SK-N-SH (cell line): ENCODE results near the gene LRRC38. TPM values are rescaled to one million over a fixed set of nuclear protein-coding genes. Genes with fewer than 3 reads are reported as not detected.

Experiments
- CTCF ChIA-PET: fragments of 300-600, 350-600 bp; formaldehyde crosslinking; extraction: SDS; loops from one replicate; lab custom pipeline; 2021; lab: Yijun Ruan, JAX
- POLR2A ChIA-PET: fragments of 350-600 bp; sonication (Branson Sonifier 250); formaldehyde crosslinking; extraction: SDS; loops from one replicate; lab custom pipeline; 2020; ENCODE audit warnings: antibody characterized with exemption, inconsistent platforms; lab: Yijun Ruan, JAX
- DNase-seq: peaks from one replicate; pipeline ENCODE4 v3.0.0; 2012
- H2AFZ ChIP-seq: fragments of 200-600 bp; sonication (generic); 2 replicates; pipeline ENCODE4 v1.8.1; 2016; ENCODE audit warnings: antibody characterized with exemption, mild to moderate bottlenecking, low read depth
- H3F3A ChIP-seq: fragments of 200-600 bp; sonication (generic); replicated peaks from 2 replicates; pipeline ENCODE3; 2016; ENCODE audit warnings: antibody characterized with exemption, mild to moderate bottlenecking; ENCODE audit not compliant: insufficient read depth
- H3K27ac ChIP-seq, 2 experiments: fragments of 200-500 bp in 1 of 2; fragments of 200-600 bp in 1 of 2; sonication (Bioruptor generic) in 1 of 2; sonication (generic), shearing (Covaris generic) in 1 of 2; 2 replicates each; pipeline versions ENCODE4 v1.5.1 to v1.6.1; 2014 to 2016; ENCODE audit warnings: low read depth in 2 of 2, inconsistent platforms in 1 of 2, low read length in 1 of 2, mild to moderate bottlenecking in 1 of 2, mixed read lengths in 1 of 2
- H3K27me3 ChIP-seq: fragments of 200-600 bp; sonication (generic), shearing (Covaris generic); 2 replicates; pipeline ENCODE4 v1.6.1; 2016; ENCODE audit warnings: mixed run types; ENCODE audit not compliant: insufficient read depth
- H3K36me3 ChIP-seq, 2 experiments: fragments of 200-500 bp in 1 of 2; fragments of 200-600 bp in 1 of 2; sonication (Bioruptor generic) in 1 of 2; sonication (generic) in 1 of 2; replicated peaks in 1 of 2; 2 replicates each; pipeline versions ENCODE3 to v1.5.1; 2014 to 2016; ENCODE audit warnings: low read length in 1 of 2, mild to moderate bottlenecking in 1 of 2; ENCODE audit not compliant: insufficient read depth in 2 of 2, control insufficient read depth in 1 of 2
- H3K4me1 ChIP-seq, 2 experiments: fragments of 200-500 bp in 1 of 2; fragments of 200-600 bp in 1 of 2; sonication (Bioruptor generic) in 1 of 2; sonication (generic), shearing (Covaris generic) in 1 of 2; 2 replicates each; pipeline versions ENCODE4 v1.5.1 to v1.6.1; 2014 to 2016; ENCODE audit warnings: low read depth in 1 of 2, low read length in 1 of 2, mixed run types in 1 of 2; ENCODE audit not compliant: insufficient read depth in 2 of 2, control insufficient read depth in 1 of 2
- H3K4me2 ChIP-seq: fragments of 200-600 bp; sonication (generic), shearing (Covaris generic); 2 replicates; pipeline ENCODE4 v1.6.1; 2017; ENCODE audit warnings: mixed run types
- H3K4me3 ChIP-seq, 2 experiments: fragments of 200-500 bp in 1 of 2; fragments of 200-600 bp in 1 of 2; sonication (Bioruptor generic) in 1 of 2; sonication (generic), shearing (Covaris generic) in 1 of 2; 2 replicates each; pipeline versions ENCODE4 v1.5.1 to v1.8.1; 2014 to 2016; ENCODE audit warnings: low read depth in 2 of 2, inconsistent platforms in 1 of 2, low read length in 1 of 2, mild to moderate bottlenecking in 1 of 2, mixed read lengths in 1 of 2, moderate library complexity in 1 of 2
- H3K79me2 ChIP-seq: fragments of 200-600 bp; sonication (generic); 2 replicates; pipeline ENCODE4 v1.8.1; 2017; ENCODE audit warnings: mild to moderate bottlenecking; ENCODE audit not compliant: insufficient read depth
- H3K9ac ChIP-seq: fragments of 200-600 bp; sonication (generic); 2 replicates; pipeline ENCODE4 v1.6.1; 2017; ENCODE audit warnings: mixed run types
- H3K9me2 ChIP-seq: fragments of 200-600 bp; sonication (generic); 2 replicates; pipeline ENCODE4 v1.6.1; 2017; ENCODE audit warnings: mixed run types
- H3K9me3 ChIP-seq: fragments of 200-600 bp; sonication (generic); 2 replicates; pipeline ENCODE4 v1.6.1; 2017; ENCODE audit warnings: mixed run types, mild to moderate bottlenecking, moderate library complexity
- H4K20me1 ChIP-seq: fragments of 200-600 bp; sonication (generic); 2 replicates; pipeline ENCODE4 v1.6.1; 2017; ENCODE audit warnings: mild to moderate bottlenecking, mixed run types; ENCODE audit not compliant: insufficient read depth
- ELF1 ChIP-seq: IDR thresholded peaks from 2 replicates; pipeline ENCODE4 v1.4.0; 2012
- FOXJ3 ChIP-seq: sonication (generic); formaldehyde crosslinking; IDR thresholded peaks from 2 replicates; pipeline ENCODE4 v1.5.1; 2020; ENCODE audit warnings: mild to moderate bottlenecking, missing genetic modification reagents
- FOXM1 ChIP-seq: IDR thresholded peaks from 2 replicates; pipeline ENCODE4 v1.4.0; 2012; ENCODE audit warnings: low read depth, mild to moderate bottlenecking
- GATA2 ChIP-seq: sonication (generic); formaldehyde crosslinking; IDR thresholded peaks from 2 replicates; pipeline ENCODE4 v1.5.0; 2020; ENCODE audit warnings: mild to moderate bottlenecking, missing genetic modification reagents
- MEF2A ChIP-seq: IDR thresholded peaks from 2 replicates; pipeline ENCODE4 v1.4.0; 2012; ENCODE audit warnings: low read depth, borderline replicate concordance
- NRF1 ChIP-seq: IDR thresholded peaks from 2 replicates; pipeline ENCODE4 v1.6.1; 2012; ENCODE audit warnings: low read depth, mild to moderate bottlenecking, low read length
- RAD21 ChIP-seq: IDR thresholded peaks from 2 replicates; pipeline ENCODE4 v1.6.1; 2012; ENCODE audit warnings: mild to moderate bottlenecking, low read length
- RFX5 ChIP-seq: IDR thresholded peaks from 2 replicates; pipeline ENCODE4 v1.6.1; 2012; ENCODE audit warnings: mild to moderate bottlenecking, improper control_type of control experiment, low read length
- RXRA ChIP-seq: IDR thresholded peaks from 2 replicates; pipeline ENCODE4 v1.4.0; 2012; ENCODE audit warnings: low read depth, mild to moderate bottlenecking, borderline replicate concordance
- TAF1 ChIP-seq: IDR thresholded peaks from 2 replicates; pipeline ENCODE4 v1.6.1; 2012; ENCODE audit warnings: low read depth, mild to moderate bottlenecking, low read length, moderate library complexity, borderline replicate concordance
- YY1 ChIP-seq: IDR thresholded peaks from 2 replicates; pipeline ENCODE4 v1.4.0; 2012; ENCODE audit warnings: low read depth, mild to moderate bottlenecking
- WGBS: methylation state at CpG from one replicate; pipeline ENCODE4 v1.1.6; 2017; ENCODE audit warnings: low lambda C conversion rate; 5-methylcytosine and 5-hydroxymethylcytosine counted together
- polyA plus RNA-seq, 3 experiments: library from polyadenylated mRNA; depleted of rRNA; stranded (reverse); fragments of >200 nt; gene quantifications; 2 replicates each; pipeline ENCODE4 v1.2.3, GENCODE V29; 2012
- TF ChIP-seq, protein P1 (sequence below): IDR thresholded peaks from 2 replicates; pipeline ENCODE4 v1.6.1; 2012; ENCODE audit warnings: mild to moderate bottlenecking, low read depth, low read length, moderate library complexity
- TF ChIP-seq, protein P2 (sequence below): IDR thresholded peaks from 2 replicates; pipeline ENCODE4 v1.4.0; 2012; ENCODE audit warnings: low read depth, borderline replicate concordance
- TF ChIP-seq, protein P3 (sequence below): IDR thresholded peaks from 2 replicates; pipeline ENCODE4 v1.4.0; 2012; ENCODE audit warnings: low read depth

Gene LRRC38
- polyA plus RNA-seq, 1 of the 3 experiments (the other 2 are of a cell fraction), result 0.02 TPM

DNA sequence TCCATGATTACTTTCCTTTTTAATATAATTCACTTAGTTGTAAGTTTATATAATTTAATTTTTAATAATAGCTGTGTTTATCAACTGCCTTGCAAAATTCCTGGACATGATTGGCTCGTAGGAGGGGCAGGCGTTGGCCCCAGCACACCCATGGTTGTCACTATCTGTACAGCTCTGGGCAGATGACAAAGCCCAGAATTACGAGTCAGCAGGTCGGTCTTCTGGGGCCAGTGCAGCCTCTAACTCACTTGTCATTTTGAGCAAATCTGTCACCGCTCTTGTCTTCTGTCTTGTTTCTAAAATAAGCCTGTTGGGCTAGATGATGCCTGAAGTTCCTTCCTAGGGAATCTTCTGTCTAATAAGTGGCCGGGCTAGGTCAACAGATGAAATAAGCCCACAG, 21.4 kb upstream of the LRRC38 start (continued):
- TF ChIP-seq, protein P1, sequence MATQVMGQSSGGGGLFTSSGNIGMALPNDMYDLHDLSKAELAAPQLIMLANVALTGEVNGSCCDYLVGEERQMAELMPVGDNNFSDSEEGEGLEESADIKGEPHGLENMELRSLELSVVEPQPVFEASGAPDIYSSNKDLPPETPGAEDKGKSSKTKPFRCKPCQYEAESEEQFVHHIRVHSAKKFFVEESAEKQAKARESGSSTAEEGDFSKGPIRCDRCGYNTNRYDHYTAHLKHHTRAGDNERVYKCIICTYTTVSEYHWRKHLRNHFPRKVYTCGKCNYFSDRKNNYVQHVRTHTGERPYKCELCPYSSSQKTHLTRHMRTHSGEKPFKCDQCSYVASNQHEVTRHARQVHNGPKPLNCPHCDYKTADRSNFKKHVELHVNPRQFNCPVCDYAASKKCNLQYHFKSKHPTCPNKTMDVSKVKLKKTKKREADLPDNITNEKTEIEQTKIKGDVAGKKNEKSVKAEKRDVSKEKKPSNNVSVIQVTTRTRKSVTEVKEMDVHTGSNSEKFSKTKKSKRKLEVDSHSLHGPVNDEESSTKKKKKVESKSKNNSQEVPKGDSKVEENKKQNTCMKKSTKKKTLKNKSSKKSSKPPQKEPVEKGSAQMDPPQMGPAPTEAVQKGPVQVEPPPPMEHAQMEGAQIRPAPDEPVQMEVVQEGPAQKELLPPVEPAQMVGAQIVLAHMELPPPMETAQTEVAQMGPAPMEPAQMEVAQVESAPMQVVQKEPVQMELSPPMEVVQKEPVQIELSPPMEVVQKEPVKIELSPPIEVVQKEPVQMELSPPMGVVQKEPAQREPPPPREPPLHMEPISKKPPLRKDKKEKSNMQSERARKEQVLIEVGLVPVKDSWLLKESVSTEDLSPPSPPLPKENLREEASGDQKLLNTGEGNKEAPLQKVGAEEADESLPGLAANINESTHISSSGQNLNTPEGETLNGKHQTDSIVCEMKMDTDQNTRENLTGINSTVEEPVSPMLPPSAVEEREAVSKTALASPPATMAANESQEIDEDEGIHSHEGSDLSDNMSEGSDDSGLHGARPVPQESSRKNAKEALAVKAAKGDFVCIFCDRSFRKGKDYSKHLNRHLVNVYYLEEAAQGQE, result no peak
- TF ChIP-seq, protein P2, sequence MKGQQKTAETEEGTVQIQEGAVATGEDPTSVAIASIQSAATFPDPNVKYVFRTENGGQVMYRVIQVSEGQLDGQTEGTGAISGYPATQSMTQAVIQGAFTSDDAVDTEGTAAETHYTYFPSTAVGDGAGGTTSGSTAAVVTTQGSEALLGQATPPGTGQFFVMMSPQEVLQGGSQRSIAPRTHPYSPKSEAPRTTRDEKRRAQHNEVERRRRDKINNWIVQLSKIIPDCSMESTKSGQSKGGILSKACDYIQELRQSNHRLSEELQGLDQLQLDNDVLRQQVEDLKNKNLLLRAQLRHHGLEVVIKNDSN, result no peak
- no peak for TF ChIP-seq TAF1

DNA sequence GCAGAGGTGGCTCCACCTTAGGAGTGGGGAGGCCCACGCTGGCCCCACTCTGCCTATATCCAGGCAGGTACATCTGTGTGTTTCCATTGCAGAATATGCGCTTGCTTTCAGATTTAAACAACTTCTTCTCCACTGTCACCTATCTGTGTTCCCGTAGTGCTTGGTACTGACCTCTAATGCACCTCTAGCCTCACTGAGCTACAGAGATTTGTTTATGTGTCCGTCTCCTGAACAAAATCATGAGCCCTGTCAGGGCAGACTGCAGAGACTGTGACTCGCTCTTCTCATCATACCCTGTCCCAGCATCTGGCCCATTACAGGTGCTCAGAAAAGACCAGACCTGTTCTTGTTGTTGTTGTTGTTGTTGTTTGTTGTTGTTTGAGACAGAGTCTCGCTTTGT, 14.5 kb upstream of the LRRC38 start:
- CTCF ChIA-PET, result no interaction called here
- no peak for DNase-seq
- Histone ChIP-seq H3K9me2 (no peaks in the 10 kb centered on the region), H3K9ac (no peak overlapping the region), H3K79me2 (no peaks in the 10 kb centered on the region), H4K20me1 (no peaks in the 10 kb centered on the region)
- WGBS, result 9% methylated on average over 6 of the region's 6 CpGs
- TF ChIP-seq GATA2 (CRISPR knock-in tag), result no peak
- no peak for TF ChIP-seq FOXJ3
- TF ChIP-seq RXRA, result no peak
- TF ChIP-seq YY1, result no peak
- TF ChIP-seq NRF1, result no peak
- no peak for TF ChIP-seq FOXM1
- TF ChIP-seq, protein P3, sequence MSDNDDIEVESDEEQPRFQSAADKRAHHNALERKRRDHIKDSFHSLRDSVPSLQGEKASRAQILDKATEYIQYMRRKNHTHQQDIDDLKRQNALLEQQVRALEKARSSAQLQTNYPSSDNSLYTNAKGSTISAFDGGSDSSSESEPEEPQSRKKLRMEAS, result no peak
- TF ChIP-seq, protein P1, result no peak
- TF ChIP-seq, protein P2, result no peak
- TF ChIP-seq MEF2A, result no peak
- TF ChIP-seq RAD21, result no peak
- no peak for TF ChIP-seq RFX5
- no peak for TF ChIP-seq ELF1
- TF ChIP-seq, all 33 proteins: peak for 0
- Histone ChIP-seq H3K27ac (no peak overlapping the region), H3K36me3 (no peaks in the 10 kb centered on the region), H3K27me3 (no peaks in the 10 kb centered on the region; the same call in 1 of the 2 replicates), H2AFZ (no peak overlapping the region), H3K4me3 (no peak overlapping the region), H3K4me1 (no peaks in the 10 kb centered on the region), H3K4me2 (no peak overlapping the region), H3F3A (no peaks in the 10 kb centered on the region), H3K9me3 (no peaks in the 10 kb centered on the region)
- POLR2A ChIA-PET, result no interaction called here
